ENCODE data around the gene WDR81. TPM values are rescaled to one million over a fixed set of nuclear protein-coding genes. Genes with fewer than 3 reads are reported as not detected.

WDR81 gene
- polyA plus RNA-seq, 2 of the 4 experiments (the other 2 are of a cell fraction): 4.9 to 26.8 TPM

DNA sequence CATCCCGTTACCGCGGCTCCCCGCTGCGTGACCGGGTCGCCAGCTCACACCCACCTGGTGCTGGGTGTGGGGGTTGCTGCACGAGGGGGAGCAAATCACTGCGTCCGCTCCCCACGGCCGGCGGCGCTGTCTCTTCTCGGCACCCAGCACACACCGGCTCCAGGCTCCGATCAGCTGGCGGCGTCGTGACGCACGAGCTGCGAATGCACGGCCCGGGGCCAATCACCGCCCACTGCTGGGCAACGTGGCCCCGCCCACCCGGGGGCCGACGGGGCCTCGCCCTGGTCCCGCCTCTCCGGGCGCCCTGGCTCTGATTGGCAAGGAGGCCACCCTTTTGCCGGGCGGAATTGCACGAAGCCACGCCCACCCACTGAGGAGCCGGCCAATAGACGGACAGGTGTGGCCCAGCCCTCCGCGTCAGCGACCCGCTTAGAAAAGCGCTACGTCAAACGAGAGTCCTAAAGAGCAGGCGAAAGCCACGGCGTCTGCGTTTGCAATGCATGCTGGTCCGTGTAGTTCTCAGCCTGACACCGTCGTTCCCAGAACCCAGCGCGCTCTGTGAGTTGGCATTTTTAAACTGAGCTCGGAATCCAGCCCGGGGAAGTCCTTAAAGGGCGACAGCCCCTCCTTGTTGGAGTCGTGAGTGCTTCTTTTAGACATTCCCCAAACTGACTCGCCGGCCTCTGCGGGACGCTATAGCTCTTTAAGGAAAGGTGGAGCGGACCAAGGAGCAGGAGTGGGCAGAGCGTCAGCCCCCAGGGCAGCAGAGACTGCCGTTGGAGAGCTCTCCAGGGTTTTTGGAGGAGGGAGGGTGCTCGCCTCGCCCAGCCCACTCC lies 8.2 kb upstream of the WDR81 start (continued):
- TF ChIP-seq, protein P1, sequence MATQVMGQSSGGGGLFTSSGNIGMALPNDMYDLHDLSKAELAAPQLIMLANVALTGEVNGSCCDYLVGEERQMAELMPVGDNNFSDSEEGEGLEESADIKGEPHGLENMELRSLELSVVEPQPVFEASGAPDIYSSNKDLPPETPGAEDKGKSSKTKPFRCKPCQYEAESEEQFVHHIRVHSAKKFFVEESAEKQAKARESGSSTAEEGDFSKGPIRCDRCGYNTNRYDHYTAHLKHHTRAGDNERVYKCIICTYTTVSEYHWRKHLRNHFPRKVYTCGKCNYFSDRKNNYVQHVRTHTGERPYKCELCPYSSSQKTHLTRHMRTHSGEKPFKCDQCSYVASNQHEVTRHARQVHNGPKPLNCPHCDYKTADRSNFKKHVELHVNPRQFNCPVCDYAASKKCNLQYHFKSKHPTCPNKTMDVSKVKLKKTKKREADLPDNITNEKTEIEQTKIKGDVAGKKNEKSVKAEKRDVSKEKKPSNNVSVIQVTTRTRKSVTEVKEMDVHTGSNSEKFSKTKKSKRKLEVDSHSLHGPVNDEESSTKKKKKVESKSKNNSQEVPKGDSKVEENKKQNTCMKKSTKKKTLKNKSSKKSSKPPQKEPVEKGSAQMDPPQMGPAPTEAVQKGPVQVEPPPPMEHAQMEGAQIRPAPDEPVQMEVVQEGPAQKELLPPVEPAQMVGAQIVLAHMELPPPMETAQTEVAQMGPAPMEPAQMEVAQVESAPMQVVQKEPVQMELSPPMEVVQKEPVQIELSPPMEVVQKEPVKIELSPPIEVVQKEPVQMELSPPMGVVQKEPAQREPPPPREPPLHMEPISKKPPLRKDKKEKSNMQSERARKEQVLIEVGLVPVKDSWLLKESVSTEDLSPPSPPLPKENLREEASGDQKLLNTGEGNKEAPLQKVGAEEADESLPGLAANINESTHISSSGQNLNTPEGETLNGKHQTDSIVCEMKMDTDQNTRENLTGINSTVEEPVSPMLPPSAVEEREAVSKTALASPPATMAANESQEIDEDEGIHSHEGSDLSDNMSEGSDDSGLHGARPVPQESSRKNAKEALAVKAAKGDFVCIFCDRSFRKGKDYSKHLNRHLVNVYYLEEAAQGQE (IDR thresholded peaks at IDR 0.05): peak; percentile 42
- TF ChIP-seq, protein P2, sequence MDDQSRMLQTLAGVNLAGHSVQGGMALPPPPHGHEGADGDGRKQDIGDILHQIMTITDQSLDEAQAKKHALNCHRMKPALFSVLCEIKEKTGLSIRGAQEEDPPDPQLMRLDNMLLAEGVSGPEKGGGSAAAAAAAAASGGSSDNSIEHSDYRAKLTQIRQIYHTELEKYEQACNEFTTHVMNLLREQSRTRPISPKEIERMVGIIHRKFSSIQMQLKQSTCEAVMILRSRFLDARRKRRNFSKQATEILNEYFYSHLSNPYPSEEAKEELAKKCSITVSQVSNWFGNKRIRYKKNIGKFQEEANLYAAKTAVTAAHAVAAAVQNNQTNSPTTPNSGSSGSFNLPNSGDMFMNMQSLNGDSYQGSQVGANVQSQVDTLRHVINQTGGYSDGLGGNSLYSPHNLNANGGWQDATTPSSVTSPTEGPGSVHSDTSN (IDR thresholded peaks at IDR 0.05): peak; percentile 95
- TF ChIP-seq EHMT2 (IDR thresholded peaks at IDR 0.05; ENCODE audit: low read depth) (no peak), MYC (IDR thresholded peaks at IDR 0.05; ENCODE audit: borderline replicate concordance, low read length) (0 out of 2 replicates have a peak, but pooled peaks have one; percentile 54), ZFP36 (IDR thresholded peaks at IDR 0.05; ENCODE audit: borderline replicate concordance, partially characterized antibody) (no peak), KDM5A (IDR thresholded peaks at IDR 0.05) (no peak), CEBPB (IDR thresholded peaks at IDR 0.05) (0 out of 4 replicates have a peak, but pooled peaks of 1 of the 2 experiments have one; percentile 19), NPAS2 (CRISPR knock-in tag; IDR thresholded peaks at IDR 0.05; ENCODE audit: borderline replicate concordance) (no peak), RFX5 (IDR thresholded peaks at IDR 0.05) (peak; percentile 82), CBX2 (IDR thresholded peaks at IDR 0.05; ENCODE audit: borderline replicate concordance, low read depth) (no peak), CBX8 (IDR thresholded peaks at IDR 0.05) (no peak), GATA3 (IDR thresholded peaks at IDR 0.05; ENCODE audit: borderline replicate concordance) (0 out of 2 replicates have a peak, but pooled peaks have one; percentile 14), ESRRA (IDR thresholded peaks at IDR 0.05; ENCODE audit: borderline replicate concordance, low read length) (no peak), HDAC2 (IDR thresholded peaks at IDR 0.05) (no peak), SMC3 (IDR thresholded peaks at IDR 0.05) (no peak), POLR2AphosphoS2 (conservative IDR thresholded peaks at IDR 0.05; ENCODE audit: low read length) (peak; percentile 7; the same call in 1 of the 2 replicates), HOXB5 (CRISPR knock-in tag; IDR thresholded peaks at IDR 0.05) (peak; percentile 84; the same call in 1 of the 2 replicates), HOXA7 (CRISPR knock-in tag; IDR thresholded peaks at IDR 0.05) (peak; percentile 94), TFCP2L1 (CRISPR knock-in tag; IDR thresholded peaks at IDR 0.05) (peak; percentile 93), ZNF302 (CRISPR knock-in tag; IDR thresholded peaks at IDR 0.05) (no peak), NFE2L2 (conservative IDR thresholded peaks at IDR 0.05; ENCODE audit: low read length) (peak; percentile 78), JUNB (IDR thresholded peaks at IDR 0.05) (no peak), MAZ (IDR thresholded peaks at IDR 0.05; ENCODE audit: borderline replicate concordance, low read depth, low read length) (0 out of 2 replicates have a peak, but pooled peaks have one; percentile 23), KDM1A (IDR thresholded peaks at IDR 0.05; ENCODE audit: low read depth) (no peak)
- TF ChIP-seq, protein P3, sequence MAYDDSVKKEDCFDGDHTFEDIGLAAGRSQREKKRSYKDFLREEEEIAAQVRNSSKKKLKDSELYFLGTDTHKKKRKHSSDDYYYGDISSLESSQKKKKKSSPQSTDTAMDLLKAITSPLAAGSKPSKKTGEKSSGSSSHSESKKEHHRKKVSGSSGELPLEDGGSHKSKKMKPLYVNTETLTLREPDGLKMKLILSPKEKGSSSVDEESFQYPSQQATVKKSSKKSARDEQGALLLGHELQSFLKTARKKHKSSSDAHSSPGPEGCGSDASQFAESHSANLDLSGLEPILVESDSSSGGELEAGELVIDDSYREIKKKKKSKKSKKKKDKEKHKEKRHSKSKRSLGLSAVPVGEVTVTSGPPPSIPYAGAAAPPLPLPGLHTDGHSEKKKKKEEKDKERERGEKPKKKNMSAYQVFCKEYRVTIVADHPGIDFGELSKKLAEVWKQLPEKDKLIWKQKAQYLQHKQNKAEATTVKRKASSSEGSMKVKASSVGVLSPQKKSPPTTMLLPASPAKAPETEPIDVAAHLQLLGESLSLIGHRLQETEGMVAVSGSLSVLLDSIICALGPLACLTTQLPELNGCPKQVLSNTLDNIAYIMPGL (CRISPR knock-in tag; IDR thresholded peaks at IDR 0.05; ENCODE audit: borderline replicate concordance): 0 out of 2 replicates have a peak, but pooled peaks have one; percentile 20
- TF ChIP-seq, protein P4, sequence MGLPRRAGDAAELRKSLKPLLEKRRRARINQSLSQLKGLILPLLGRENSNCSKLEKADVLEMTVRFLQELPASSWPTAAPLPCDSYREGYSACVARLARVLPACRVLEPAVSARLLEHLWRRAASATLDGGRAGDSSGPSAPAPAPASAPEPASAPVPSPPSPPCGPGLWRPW (IDR thresholded peaks at IDR 0.05): no peak
- TF ChIP-seq, protein P5, sequence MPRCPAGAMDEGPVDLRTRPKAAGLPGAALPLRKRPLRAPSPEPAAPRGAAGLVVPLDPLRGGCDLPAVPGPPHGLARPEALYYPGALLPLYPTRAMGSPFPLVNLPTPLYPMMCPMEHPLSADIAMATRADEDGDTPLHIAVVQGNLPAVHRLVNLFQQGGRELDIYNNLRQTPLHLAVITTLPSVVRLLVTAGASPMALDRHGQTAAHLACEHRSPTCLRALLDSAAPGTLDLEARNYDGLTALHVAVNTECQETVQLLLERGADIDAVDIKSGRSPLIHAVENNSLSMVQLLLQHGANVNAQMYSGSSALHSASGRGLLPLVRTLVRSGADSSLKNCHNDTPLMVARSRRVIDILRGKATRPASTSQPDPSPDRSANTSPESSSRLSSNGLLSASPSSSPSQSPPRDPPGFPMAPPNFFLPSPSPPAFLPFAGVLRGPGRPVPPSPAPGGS (IDR thresholded peaks at IDR 0.05): peak; percentile 76

Data from A549 (cell line).